IMR-90 (cell line): ENCODE measurements around the gene ZNF227. TPM values are rescaled to one million over a fixed set of nuclear protein-coding genes. Genes with fewer than 3 reads are reported as not detected.

Experiments used
- ATAC-seq: fragments of 200-7000 bp; cut with Tn5 transposase; 2 replicates; pipeline ENCODE4 v1.9.1; 2020; ENCODE audit warnings: low read depth, mild to moderate bottlenecking, moderate library complexity
- BruUV-seq: library from RNA; stranded (reverse); fragments of 400-500 nt; replicated peaks from 2 replicates; lab custom pipeline; 2021; lab: Mats Ljungman, UMichigan
- CTCF ChIA-PET: fragments of 300-600 bp; formaldehyde crosslinking; extraction: SDS; loops from one replicate; lab custom pipeline; 2021; ENCODE audit warnings: antibody characterized with exemption; lab: Yijun Ruan, JAX
- POLR2A ChIA-PET: fragments of 300-600 bp; sonication (Branson Sonifier 250); formaldehyde crosslinking; loops from one replicate; lab custom pipeline; 2022; ENCODE audit warnings: antibody characterized with exemption; ENCODE audit not compliant: unreplicated experiment; lab: Charles Lee
- DNase-seq: peaks from one replicate; pipeline ENCODE4 v3.0.0; 2013
- H2AFZ ChIP-seq: replicated peaks from 2 replicates; pipeline ENCODE3; 2013; ENCODE audit warnings: low read length, mild to moderate bottlenecking; ENCODE audit not compliant: poor library complexity
- H2AK5ac ChIP-seq: 2 replicates; pipeline ENCODE4 v1.6.1; 2013; ENCODE audit warnings: low read depth, low read length, inconsistent platforms
- H2AK9ac ChIP-seq: replicated peaks from 2 replicates; pipeline ENCODE3; 2013; ENCODE audit warnings: mild to moderate bottlenecking, low read depth, low read length, moderate library complexity; ENCODE audit not compliant: poor library complexity
- H2BK120ac ChIP-seq: 2 replicates; pipeline ENCODE4 v1.6.1; 2013; ENCODE audit warnings: low read depth, low read length, inconsistent platforms
- H2BK15ac ChIP-seq: 3 replicates; pipeline ENCODE4 v1.6.1; 2013; ENCODE audit warnings: low read depth, low read length, inconsistent platforms
- H2BK20ac ChIP-seq: 2 replicates; pipeline ENCODE4 v1.6.1; 2013; ENCODE audit warnings: low read depth, mild to moderate bottlenecking, inconsistent platforms, low read length, moderate library complexity
- H2BK5ac ChIP-seq: 2 replicates; pipeline ENCODE4 v1.6.1; 2013; ENCODE audit warnings: mild to moderate bottlenecking, low read depth, low read length, inconsistent platforms; ENCODE audit not compliant: poor library complexity, severe bottlenecking
- H3K14ac ChIP-seq: replicated peaks from 2 replicates; pipeline ENCODE4 v1.6.1; 2013; ENCODE audit warnings: low read depth, low read length, inconsistent platforms
- H3K18ac ChIP-seq: 2 replicates; pipeline ENCODE4 v1.6.1; 2013; ENCODE audit warnings: low read depth, low read length, control low read depth
- H3K23ac ChIP-seq: 2 replicates; pipeline ENCODE4 v1.6.1; 2013; ENCODE audit warnings: low read depth, low read length, inconsistent platforms
- H3K27ac ChIP-seq: 2 replicates; pipeline ENCODE4 v1.5.1; 2013; ENCODE audit warnings: mild to moderate bottlenecking, control low read depth, low read length; ENCODE audit not compliant: insufficient read depth
- H3K27me3 ChIP-seq: 2 replicates; pipeline ENCODE4 v1.6.1; 2013; ENCODE audit warnings: low read length; ENCODE audit not compliant: control insufficient read depth, insufficient read depth
- H3K36me3 ChIP-seq: 2 replicates; pipeline ENCODE4 v1.6.1; 2013; ENCODE audit warnings: low read length, mixed read lengths; ENCODE audit not compliant: control insufficient read depth, insufficient read depth
- H3K4ac ChIP-seq: 2 replicates; pipeline ENCODE4 v1.6.1; 2013; ENCODE audit warnings: low read depth, low read length, inconsistent platforms
- H3K4me1 ChIP-seq: 2 replicates; pipeline ENCODE4 v1.6.1; 2013; ENCODE audit warnings: low read length, mixed read lengths; ENCODE audit not compliant: control insufficient read depth, insufficient read depth
- H3K4me2 ChIP-seq: 2 replicates; pipeline ENCODE4 v1.6.1; 2013; ENCODE audit warnings: low read depth, mild to moderate bottlenecking, control low read depth, low read length, moderate library complexity
- H3K4me3 ChIP-seq: 2 replicates; pipeline ENCODE4 v1.5.1; 2013; ENCODE audit warnings: low read depth, mild to moderate bottlenecking, control low read depth, low read length, moderate library complexity; ENCODE audit not compliant: insufficient read depth
- H3K56ac ChIP-seq: 2 replicates; pipeline ENCODE4 v1.6.1; 2013; ENCODE audit warnings: low read length, inconsistent platforms; ENCODE audit not compliant: insufficient read depth; ENCODE audit errors: extremely low read depth
- H3K79me1 ChIP-seq, 2 experiments: 2 replicates each; pipeline ENCODE4 v1.6.1; 2013; ENCODE audit warnings: low read length in 2 of 2, inconsistent platforms in 1 of 2, low read depth in 1 of 2
- H3K9ac ChIP-seq: 2 replicates; pipeline ENCODE4 v1.6.1; 2013; ENCODE audit warnings: low read depth, low read length, control low read depth
- H3K9me1 ChIP-seq: 2 replicates; pipeline ENCODE4 v1.6.1; 2013; ENCODE audit warnings: low read length, inconsistent platforms; ENCODE audit not compliant: insufficient read depth
- H3K9me3 ChIP-seq: 2 replicates; pipeline ENCODE4 v1.6.1; 2013; ENCODE audit warnings: low read length; ENCODE audit not compliant: control insufficient read depth, insufficient read depth
- H4K20me1 ChIP-seq: 2 replicates; pipeline ENCODE4 v1.6.1; 2013; ENCODE audit warnings: low read length, inconsistent platforms; ENCODE audit not compliant: insufficient read depth
- H4K5ac ChIP-seq: 2 replicates; pipeline ENCODE4 v1.6.1; 2013; ENCODE audit warnings: mild to moderate bottlenecking, low read depth, low read length, control low read depth
- H4K8ac ChIP-seq, 2 experiments: 2 replicates each; pipeline ENCODE4 v1.6.1; 2013; ENCODE audit warnings: low read depth in 2 of 2, low read length in 2 of 2, control low read depth in 1 of 2, inconsistent platforms in 1 of 2
- H4K91ac ChIP-seq: 2 replicates; pipeline ENCODE4 v1.6.1; 2013; ENCODE audit warnings: low read depth, low read length, inconsistent platforms; ENCODE audit not compliant: insufficient read depth
- CTCF ChIP-seq: conservative IDR thresholded peaks from 2 replicates; pipeline ENCODE4 v1.5.1; 2012; ENCODE audit warnings: mild to moderate bottlenecking, low read depth, low read length, improper control_type of control experiment
- MXI1 ChIP-seq: IDR thresholded peaks from 2 replicates; pipeline ENCODE4 v1.6.1; 2012; ENCODE audit warnings: low read depth, mild to moderate bottlenecking, low read length, moderate library complexity, borderline replicate concordance
- POLR2A ChIP-seq: IDR thresholded peaks from 2 replicates; pipeline ENCODE4 v1.6.1; 2012; ENCODE audit warnings: mild to moderate bottlenecking, low read depth, low read length
- RFX5 ChIP-seq: IDR thresholded peaks from 2 replicates; pipeline ENCODE4 v1.8.0; 2012; ENCODE audit warnings: low read depth, mild to moderate bottlenecking, low read length, moderate library complexity
- SMC3 ChIP-seq: fragments of 150-350 bp; IDR thresholded peaks from 2 replicates; pipeline ENCODE4 v1.6.1; 2016; ENCODE audit warnings: low read depth, mild to moderate bottlenecking, antibody characterized with exemption, low read length, moderate library complexity
- USF2 ChIP-seq: fragments of 150-350 bp; IDR thresholded peaks from 2 replicates; pipeline ENCODE4 v1.6.1; 2017; ENCODE audit warnings: mild to moderate bottlenecking, antibody characterized with exemption, low read length, low read depth
- WGBS, 2 experiments: methylation state at CpG; one replicate each; pipeline versions ENCODE4 v1.1.5 to v1.1.7; 2013; ENCODE audit warnings: missing lambda C conversion rate in 2 of 2; ENCODE audit not compliant: insufficient read length in 1 of 2; ENCODE audit errors: extremely low coverage in 2 of 2; 5-methylcytosine and 5-hydroxymethylcytosine counted together
- dilution Hi-C: fragments of 300-500 bp; cut with HindIII; formaldehyde crosslinking; loops from one replicate; pipeline ENCODE4 v1.14.3; 2018; ENCODE audit warnings: low sequenced_read_pairs; ENCODE audit not compliant: unreplicated experiment
- in situ Hi-C: fragments of 300-500 bp; cut with MboI; formaldehyde crosslinking; loops from 3 replicates; pipeline ENCODE4 v1.14.3; 2019; ENCODE audit warnings: low sequenced_read_pairs, inconsistent platforms, mixed read lengths
- intact Hi-C: fragments of 100-400 bp; cut with micrococcal nuclease; formaldehyde crosslinking; loops from 2 replicates; pipeline ENCODE4 v1.10.0; 2022
- polyA plus RNA-seq, 3 experiments: library from polyadenylated mRNA; depleted of rRNA; stranded (reverse); fragments of >200 nt; gene quantifications; 2 replicates each; pipeline ENCODE4 v1.2.3, GENCODE V29; 2012; ENCODE audit warnings: low replicate concordance in 1 of 3
- total RNA-seq: library from RNA; depleted of rRNA; stranded (reverse); fragments of >200 nt; gene quantifications from 2 replicates; pipeline ENCODE4 v1.2.3, GENCODE V29; 2012

The ZNF227 gene
- total and polyA plus RNA-seq, 2 of the 4 experiments (the other 2 are of a cell fraction) = 4.9 to 19.2 TPM

- H4K5ac ChIP-seq = no peak overlapping the region
- H2BK15ac ChIP-seq = no peak overlapping the region
- H3K79me1 ChIP-seq = no peaks in the 10 kb centered on the region
- no peaks in the 10 kb centered on the region for H4K20me1 ChIP-seq
- no TSS peak for BruUV-seq
- DNase-seq (no peak), ATAC-seq (no peak)
- no peak overlapping the region for H3K4me2 ChIP-seq
- no peak overlapping the region for H2BK120ac ChIP-seq
- H3K9me3 ChIP-seq = peaks cover 14% of the 10 kb centered on the region
- no peak overlapping the region for H3K4ac ChIP-seq
- H3K4me3 ChIP-seq = no peak overlapping the region
- H3K56ac ChIP-seq = no peak overlapping the region
- no peak overlapping the region for H4K8ac ChIP-seq
- no peak overlapping the region for H2AFZ ChIP-seq
- H3K18ac ChIP-seq = no peak overlapping the region
- 0 out of 2 replicates have a peak, but pooled peaks cover 1% of the 10 kb centered on the region for H3K36me3 ChIP-seq
- no peaks in the 10 kb centered on the region for H3K27me3 ChIP-seq
- TF ChIP-seq USF2 (no peak), RFX5 (no peak), CTCF (no peak), SMC3 (no peak), POLR2A (no peak), MXI1 (no peak)
- dilution Hi-C loops (no loop called here), intact Hi-C loops (no loop called here), in situ Hi-C loops (no loop called here)
- ChIA-PET POLR2A (no interaction called here), CTCF (no interaction called here)
- no peak overlapping the region for H3K9ac ChIP-seq
- no peak overlapping the region for H3K14ac ChIP-seq
- no peak overlapping the region for H2BK5ac ChIP-seq
- no peak overlapping the region for H2AK5ac ChIP-seq
- H3K4me1 ChIP-seq = no peaks in the 10 kb centered on the region
- no peak overlapping the region for H3K27ac ChIP-seq
- H2AK9ac ChIP-seq = no peak overlapping the region
- H4K91ac ChIP-seq = no peak overlapping the region
- no CpG with 5 or more reads among the region's 1 CpG for WGBS, 2 experiments
- no peaks in the 10 kb centered on the region for H3K9me1 ChIP-seq
- no peak overlapping the region for H2BK20ac ChIP-seq
- H3K23ac ChIP-seq = no peak overlapping the region
Measured at GRCh38 chr19:44277331-44277730, 65.0 kb downstream of the ZNF227 start.
